ENCODE data around the gene RGS19. TPM values are rescaled to one million over a fixed set of nuclear protein-coding genes. Genes with fewer than 3 reads are reported as not detected.

The RGS19 gene
- total RNA-seq, 1 experiment from 2014 or later, result 18.8 TPM

DNA sequence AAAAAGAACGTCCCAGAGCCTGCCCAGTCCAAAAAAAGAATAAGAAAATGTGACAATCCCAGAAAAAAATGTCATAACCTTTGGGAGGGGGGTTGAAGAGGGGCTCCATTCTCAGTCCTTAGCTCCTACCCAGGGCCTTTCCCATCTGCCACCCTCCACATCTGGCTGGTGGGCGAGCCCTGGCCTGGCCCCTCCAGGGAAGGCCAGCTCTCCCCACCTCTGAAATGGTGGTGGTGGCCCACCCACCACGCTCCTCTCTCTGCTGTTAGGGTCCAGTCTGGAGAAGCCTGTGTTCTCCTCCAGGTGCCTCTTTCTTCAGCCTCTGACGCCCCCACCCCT, 415 bp downstream of the RGS19 start:
- no peaks in the 10 kb centered on the region for H3K9me3 ChIP-seq (replicated peaks)
- H3K4me1 ChIP-seq, result peaks cover 21% of the 10 kb centered on the region
- no peak overlapping the region for H3K27ac ChIP-seq
- H3K36me3 ChIP-seq, result no peaks in the 10 kb centered on the region
- DNase-seq, result no peak
- H3K4me3 ChIP-seq, result peak overlapping the region; percentile 73
- peaks cover 13% of the 10 kb centered on the region for H3K27me3 ChIP-seq

DNA sequence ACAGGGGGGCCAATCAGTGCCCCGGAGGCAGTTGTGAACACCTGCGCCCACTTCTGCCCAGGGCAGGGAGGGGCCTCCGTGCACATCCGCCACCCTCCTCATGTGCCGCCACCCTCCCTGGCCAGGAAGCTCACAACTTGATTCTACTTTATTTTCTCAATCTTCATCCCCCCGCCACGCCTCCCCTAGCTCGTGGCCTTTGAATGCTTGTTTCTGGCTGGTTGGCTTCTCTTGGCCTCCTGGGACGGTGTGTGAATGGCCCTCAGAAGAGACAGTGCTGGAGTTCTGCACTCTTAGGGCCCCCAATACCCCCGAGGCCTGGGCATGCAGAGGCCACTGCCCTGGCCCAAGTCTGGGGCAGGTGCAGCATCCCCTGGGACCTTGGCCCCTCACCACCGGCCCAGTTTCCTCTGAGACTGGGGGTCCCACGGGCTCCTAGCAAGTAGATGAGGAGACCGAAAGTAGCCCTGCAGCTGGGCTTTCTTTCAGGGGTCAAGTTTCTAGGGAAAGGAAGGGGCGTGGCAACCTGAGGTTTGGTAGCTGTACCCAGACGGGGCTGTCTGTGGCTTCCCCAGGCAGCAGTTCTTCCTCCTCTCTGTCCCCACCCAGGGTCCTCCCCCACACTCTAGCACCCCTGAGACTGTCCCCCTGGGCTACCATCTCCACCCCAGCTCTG, 1.3 kb downstream of the RGS19 start:
- H3K27me3 ChIP-seq, result peaks cover 9% of the 10 kb centered on the region
- no peaks in the 10 kb centered on the region for H3K9me3 ChIP-seq (replicated peaks)
- H3K27ac ChIP-seq, result no peak overlapping the region
- H3K36me3 ChIP-seq, result no peaks in the 10 kb centered on the region
- no peak overlapping the region for H3K4me3 ChIP-seq
- DNase-seq, result peak; percentile 61 to 76
- peaks cover 20% of the 10 kb centered on the region for H3K4me1 ChIP-seq

DNA sequence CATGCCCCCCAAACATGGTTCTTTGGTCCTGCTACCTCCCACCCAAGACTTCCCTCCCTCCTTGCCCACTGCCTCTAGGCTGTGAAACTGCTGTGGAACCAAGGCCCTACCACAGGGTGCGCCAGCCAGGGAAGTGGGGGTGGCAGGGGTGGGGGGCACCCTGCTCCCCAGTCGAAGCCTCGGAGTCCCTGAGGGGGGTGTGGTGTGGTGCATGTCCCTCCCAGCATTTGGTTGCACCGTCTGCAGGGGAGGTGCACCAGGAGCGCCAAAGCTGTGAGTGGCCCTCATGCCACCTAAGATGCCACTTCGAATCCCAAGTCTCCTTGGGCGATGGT, 1.8 kb downstream of the RGS19 start:
- Histone ChIP-seq H3K4me1 (peaks cover 17% of the 10 kb centered on the region), H3K9me3 (replicated peaks) (no peaks in the 10 kb centered on the region), H3K27ac (no peak overlapping the region), H3K27me3 (peaks cover 6% of the 10 kb centered on the region), H3K4me3 (no peak overlapping the region), H3K36me3 (no peaks in the 10 kb centered on the region)
- no peak for DNase-seq

DNA sequence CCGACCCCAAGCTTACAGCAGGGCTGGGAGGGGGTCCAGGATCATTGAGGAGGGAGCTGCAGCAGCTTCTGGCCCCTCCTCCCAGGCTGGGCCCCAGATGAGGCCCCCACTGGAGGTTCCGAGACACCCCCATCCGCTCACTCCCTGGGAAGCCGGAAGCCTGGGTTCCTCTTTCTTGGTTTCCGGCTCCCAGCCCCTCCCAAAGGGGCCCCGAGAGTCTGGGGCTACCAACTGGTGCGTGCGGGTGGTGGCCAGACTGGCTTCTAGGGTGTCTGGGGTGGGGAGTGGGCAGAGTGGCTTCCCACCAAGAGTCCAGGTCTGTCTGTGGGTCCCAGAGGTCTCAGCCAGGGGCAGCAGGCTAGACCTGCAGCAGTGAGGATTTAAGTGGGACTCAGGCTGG, 2.2 kb downstream of the RGS19 start:
- H3K36me3 ChIP-seq, result no peaks in the 10 kb centered on the region
- peaks cover 14% of the 10 kb centered on the region for H3K4me1 ChIP-seq
- no peak for DNase-seq
- H3K9me3 ChIP-seq (replicated peaks), result no peaks in the 10 kb centered on the region
- no peak overlapping the region for H3K4me3 ChIP-seq
- H3K27ac ChIP-seq, result no peak overlapping the region
- H3K27me3 ChIP-seq, result peaks cover 6% of the 10 kb centered on the region

DNA sequence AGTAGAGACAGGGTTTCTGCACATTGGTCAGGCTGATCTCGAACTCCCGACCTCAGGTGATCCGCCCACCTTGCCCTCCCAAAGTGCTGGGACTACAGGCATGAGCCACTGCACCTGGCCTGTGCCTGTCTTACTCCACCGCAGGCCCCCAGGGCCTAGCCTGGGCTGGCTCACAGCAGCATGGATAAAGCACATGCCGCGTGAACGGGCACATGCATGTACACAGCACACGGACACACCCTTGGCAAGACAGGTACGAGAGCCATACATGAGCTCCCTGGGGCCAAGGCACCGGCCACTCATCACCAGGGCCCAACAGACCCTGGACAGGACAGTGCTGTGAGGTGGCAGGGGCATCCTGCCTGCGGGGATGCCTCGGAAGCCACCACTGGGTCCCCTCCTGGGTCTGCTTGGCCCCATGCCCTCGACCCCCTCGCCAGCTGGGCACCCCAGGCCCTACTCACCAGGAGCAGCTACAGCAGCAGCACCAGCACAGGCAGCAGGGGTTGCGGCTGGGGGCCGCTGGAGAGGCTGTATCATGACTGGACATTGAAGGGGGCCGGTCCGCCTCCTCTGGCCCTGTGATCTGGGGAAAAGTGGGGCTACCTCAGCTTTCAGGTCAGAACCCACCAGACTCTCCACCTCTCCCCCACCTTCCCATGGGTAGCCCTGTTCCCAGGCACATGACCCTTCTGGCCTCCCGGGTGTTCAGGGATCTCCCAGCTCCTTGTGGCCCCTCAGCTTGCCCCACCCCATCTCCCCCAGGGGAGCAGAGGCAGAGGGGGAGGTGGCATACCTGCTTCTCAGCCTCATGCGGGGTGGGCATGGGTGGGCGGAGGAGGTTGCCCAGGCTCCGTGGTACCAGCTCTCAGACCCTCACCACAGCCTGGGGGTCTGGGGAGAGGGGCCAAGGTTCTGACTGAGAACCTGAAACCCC, 3.0 kb downstream of the RGS19 start:
- no peak for DNase-seq
- Histone ChIP-seq H3K27ac (no peak overlapping the region), H3K4me3 (no peak overlapping the region), H3K4me1 (peaks cover 14% of the 10 kb centered on the region), H3K9me3 (replicated peaks) (no peaks in the 10 kb centered on the region), H3K36me3 (no peaks in the 10 kb centered on the region), H3K27me3 (peaks cover 6% of the 10 kb centered on the region)

DNA sequence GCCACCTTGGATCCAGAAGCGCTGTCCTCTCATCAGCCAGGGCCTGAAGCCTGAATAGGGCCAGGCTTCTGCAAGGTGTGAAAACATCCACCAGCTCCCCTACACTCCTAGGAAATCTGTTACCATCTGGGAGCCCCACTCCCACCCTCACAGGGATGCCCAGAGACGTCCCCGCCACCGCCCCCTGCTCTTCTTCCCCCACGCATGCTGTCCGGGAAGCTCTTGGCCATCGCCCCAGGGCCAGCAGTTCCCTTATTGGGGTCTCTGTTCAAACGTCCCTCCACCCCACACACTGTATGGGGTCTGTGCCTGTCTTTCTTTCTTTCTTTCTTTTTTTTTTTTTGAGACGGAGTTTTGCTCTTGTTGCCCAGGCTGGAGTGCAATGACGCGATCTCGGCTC, 3.8 kb downstream of the RGS19 start:
- Histone ChIP-seq H3K4me1 (peaks cover 14% of the 10 kb centered on the region), H3K27ac (no peak overlapping the region), H3K9me3 (replicated peaks) (no peaks in the 10 kb centered on the region), H3K27me3 (peaks cover 5% of the 10 kb centered on the region), H3K36me3 (no peaks in the 10 kb centered on the region), H3K4me3 (no peak overlapping the region)
- DNase-seq, result no peak

DNA sequence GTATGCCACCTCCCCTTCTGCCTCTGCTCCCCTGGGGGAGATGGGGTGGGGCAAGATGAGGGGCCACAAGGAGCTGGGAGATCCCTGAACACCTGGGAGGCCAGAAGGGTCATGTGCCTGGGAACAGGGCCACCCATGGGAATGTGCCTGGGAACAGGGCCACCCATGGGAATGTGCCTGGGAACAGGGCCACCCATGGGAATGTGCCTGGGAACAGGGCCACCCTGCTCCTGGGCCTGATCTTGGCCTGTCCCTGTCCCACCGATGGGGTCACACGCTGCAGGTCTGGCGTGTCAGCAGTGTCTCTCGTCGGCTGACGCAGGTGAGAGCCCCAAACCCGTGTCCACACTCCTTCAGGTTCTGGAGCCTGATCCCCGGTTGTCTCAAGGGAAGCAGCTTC, 4.4 kb downstream of the RGS19 start:
- Histone ChIP-seq H3K4me3 (no peak overlapping the region), H3K4me1 (peaks cover 15% of the 10 kb centered on the region), H3K27ac (no peak overlapping the region), H3K36me3 (no peaks in the 10 kb centered on the region), H3K9me3 (replicated peaks) (no peaks in the 10 kb centered on the region), H3K27me3 (no peaks in the 10 kb centered on the region)
- DNase-seq, result no peak

DNA sequence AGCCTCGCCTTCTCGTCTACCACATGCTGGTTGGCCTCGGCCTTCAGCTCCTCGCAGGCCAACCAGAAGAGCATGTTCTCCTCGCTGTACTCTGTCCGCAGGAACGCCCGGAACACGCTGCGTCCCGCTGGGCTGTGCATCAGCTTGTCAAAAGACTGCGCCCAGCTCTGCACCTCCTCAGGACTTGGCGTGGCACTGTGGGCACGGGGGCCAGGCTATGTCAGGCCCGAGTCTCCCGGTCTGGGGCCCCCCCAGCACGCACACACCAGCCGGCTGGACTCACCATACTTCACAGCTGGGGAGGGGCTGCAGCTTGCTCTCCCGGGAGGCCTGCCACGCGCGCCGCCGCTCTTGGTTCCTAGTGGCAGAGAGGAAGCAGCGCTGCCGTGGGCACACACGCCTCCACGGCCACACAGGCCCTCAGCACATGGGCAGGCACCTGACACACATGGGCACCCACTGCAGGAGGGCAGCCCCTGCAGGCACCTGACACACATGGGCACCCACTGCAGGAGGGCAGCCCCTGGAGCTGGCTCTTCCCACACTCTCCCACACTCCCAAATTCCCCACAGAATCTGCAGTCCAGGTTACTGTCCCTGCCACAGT, 5.0 kb downstream of the RGS19 start:
- H3K36me3 ChIP-seq, result no peaks in the 10 kb centered on the region
- H3K27ac ChIP-seq, result no peak overlapping the region
- no peak for DNase-seq

DNA sequence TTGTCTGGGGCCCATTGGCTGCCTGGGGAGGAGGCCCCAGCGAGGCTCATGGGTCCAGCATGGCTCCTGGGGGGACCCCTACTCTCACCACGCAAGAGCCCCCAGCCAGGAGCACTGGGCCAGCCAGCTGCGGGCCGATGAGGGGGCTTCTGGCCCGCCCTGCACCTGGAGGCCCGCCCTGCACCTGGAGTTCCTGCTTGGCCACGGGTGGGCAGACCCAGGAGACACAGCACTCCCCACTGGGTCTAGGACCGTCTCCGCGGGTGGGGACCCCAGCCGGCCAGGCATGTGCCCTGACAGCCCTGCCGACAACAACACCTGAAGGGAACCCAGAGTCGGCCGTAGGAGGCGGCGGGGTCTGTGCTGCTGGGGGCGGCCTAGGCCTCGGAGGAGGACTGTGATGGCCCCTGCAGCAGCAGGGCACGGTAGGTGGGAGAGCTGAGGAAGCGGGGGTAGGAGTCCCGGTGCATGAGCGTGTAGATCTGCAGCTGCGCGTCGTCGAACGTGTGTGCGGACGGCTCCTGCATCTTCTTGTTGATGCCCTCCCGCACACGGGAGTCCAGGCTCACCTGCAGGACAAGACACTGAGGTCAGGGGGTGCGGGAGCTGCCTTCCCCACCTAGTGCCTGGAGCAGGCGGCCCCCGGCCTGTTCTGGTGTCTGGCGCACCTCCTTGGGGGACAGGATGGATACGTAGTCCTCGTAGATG, 5.7 kb downstream of the RGS19 start:
- H3K4me3 ChIP-seq, result no peak overlapping the region
- no peaks in the 10 kb centered on the region for H3K36me3 ChIP-seq
- H3K27ac ChIP-seq, result no peak overlapping the region
- DNase-seq, result no peak
- H3K27me3 ChIP-seq, result no peaks in the 10 kb centered on the region
- H3K4me1 ChIP-seq, result peaks cover 27% of the 10 kb centered on the region
- H3K9me3 ChIP-seq (replicated peaks), result no peaks in the 10 kb centered on the region

More for the DNA sequence above, 5.0 kb downstream of the RGS19 start:
- no peaks in the 10 kb centered on the region for H3K27me3 ChIP-seq
- no peak overlapping the region for H3K4me3 ChIP-seq
- H3K4me1 ChIP-seq, result peaks cover 22% of the 10 kb centered on the region
- no peaks in the 10 kb centered on the region for H3K9me3 ChIP-seq (replicated peaks)

DNA sequence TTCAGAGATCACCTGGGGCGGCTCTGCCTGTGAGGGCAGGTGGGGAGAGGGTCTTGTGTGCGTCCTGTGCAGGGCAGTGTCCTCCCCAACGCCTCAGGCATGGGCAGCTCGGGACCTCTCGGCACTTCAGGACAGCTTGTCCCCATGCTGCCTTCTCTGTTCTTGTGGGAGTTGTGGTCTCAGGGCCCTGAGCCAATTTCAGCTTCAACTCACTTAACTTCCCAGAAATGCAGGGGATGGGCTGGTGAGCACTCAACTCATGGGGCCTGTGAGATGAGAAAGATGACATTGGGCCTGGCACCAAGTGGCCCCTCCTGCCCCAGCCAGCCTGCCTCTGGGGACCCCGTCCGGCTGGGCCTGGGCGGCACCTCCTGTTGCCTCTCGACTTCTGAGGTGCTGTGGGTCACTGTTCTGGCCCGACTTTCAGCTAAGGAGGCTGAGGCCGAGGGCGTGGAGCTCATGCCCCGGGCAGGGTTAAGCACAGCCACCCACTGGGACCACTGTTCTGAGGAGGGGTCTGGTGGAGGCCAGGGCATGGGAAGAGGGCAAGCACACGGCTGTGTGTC, 6.7 kb downstream of the RGS19 start:
- H3K4me1 ChIP-seq, result peaks cover 24% of the 10 kb centered on the region
- no peak overlapping the region for H3K4me3 ChIP-seq
- no peaks in the 10 kb centered on the region for H3K36me3 ChIP-seq
- H3K9me3 ChIP-seq (replicated peaks), result no peaks in the 10 kb centered on the region
- no peaks in the 10 kb centered on the region for H3K27me3 ChIP-seq
- DNase-seq, result no peak
- H3K27ac ChIP-seq, result no peak overlapping the region

DNA sequence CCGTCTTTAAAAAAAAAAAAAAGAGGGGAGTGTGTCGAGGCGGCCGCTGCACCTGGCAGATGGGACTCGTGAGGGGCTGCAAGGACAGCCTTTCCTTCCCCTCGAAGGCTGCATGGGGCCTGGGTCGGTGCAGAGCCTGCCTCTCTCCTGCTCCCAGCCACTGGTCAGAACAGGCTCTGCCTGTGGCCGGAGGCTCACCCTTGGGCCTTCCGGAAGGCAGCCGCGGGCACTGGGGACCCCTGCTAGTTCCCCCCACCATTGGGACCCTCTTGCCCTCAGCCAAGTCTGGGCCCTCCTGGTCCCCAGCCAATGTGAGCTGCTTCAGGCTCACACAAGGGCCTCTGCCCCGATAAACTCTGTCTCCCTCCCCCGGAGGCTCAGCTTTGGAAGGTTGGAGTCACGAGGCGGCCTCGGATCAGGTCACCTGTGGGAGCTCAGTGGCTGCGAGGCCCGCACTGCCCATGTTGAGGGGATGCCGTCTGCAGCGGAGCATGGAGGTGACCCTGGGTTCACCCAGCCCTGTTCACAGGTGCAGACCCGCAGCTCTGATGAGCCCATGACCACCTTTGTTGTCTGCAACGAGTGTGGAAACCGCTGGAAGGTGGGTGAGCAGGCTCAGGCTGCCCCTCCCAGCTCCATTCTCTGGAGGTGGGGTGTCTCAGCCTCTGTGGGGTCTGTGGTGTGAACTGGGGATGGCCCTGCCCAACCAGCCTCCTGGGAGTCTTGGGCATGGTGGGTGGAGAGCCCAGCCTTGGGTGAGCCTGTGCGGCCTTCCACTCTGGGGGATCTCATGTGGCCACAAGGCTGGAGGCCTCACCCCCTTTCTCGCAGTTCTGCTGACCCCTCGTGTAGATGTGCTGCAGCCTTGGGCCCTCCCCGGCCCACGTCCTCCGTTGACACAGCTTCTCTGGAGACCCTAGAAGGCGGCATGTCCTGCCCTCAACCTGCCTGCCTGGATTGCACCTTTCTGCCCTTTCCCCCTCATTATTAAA, 7.7 kb downstream of the RGS19 start:
- peaks cover 24% of the 10 kb centered on the region for H3K4me1 ChIP-seq
- H3K36me3 ChIP-seq, result no peaks in the 10 kb centered on the region
- no peaks in the 10 kb centered on the region for H3K9me3 ChIP-seq (replicated peaks)
- no peak overlapping the region for H3K4me3 ChIP-seq
- H3K27me3 ChIP-seq, result no peaks in the 10 kb centered on the region
- no peak for DNase-seq
- no peak overlapping the region for H3K27ac ChIP-seq

DNA sequence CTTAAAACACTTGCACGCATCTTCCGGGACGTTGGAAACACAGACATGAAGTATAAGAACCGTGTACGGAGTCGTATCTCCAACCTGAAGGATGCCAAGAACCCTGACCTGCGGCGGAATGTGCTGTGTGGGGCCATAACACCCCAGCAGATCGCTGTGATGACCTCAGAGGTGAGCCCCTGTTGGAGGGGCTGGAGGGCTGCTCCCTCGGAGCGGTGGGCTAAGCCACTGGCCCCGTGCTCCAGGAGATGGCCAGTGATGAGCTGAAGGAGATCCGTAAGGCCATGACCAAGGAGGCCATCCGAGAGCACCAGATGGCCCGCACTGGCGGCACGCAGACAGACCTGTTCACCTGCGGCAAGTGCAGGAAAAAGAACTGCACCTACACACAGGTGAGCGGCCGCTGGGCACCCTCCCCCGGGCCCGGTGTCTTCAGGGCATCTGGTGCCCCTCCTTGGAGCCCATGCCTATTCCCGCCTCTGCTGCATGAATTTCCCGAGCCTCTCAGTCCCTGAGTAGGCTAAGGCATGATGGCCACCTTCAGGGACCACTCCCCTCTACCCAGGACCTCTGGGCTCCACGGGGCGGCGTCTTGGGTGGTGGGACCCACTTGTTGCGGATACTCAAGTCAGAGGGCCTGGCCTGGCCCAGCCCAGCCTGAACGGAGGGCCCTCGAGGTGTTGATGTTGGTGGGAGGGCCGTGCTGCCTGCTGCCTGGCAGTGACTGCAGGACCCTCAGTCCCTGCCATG, 8.9 kb downstream of the RGS19 start:
- Histone ChIP-seq H3K4me1 (peaks cover 34% of the 10 kb centered on the region), H3K4me3 (no peak overlapping the region), H3K27ac (no peak overlapping the region), H3K36me3 (no peaks in the 10 kb centered on the region), H3K9me3 (replicated peaks) (no peaks in the 10 kb centered on the region), H3K27me3 (no peaks in the 10 kb centered on the region)
- no peak for DNase-seq

DNA sequence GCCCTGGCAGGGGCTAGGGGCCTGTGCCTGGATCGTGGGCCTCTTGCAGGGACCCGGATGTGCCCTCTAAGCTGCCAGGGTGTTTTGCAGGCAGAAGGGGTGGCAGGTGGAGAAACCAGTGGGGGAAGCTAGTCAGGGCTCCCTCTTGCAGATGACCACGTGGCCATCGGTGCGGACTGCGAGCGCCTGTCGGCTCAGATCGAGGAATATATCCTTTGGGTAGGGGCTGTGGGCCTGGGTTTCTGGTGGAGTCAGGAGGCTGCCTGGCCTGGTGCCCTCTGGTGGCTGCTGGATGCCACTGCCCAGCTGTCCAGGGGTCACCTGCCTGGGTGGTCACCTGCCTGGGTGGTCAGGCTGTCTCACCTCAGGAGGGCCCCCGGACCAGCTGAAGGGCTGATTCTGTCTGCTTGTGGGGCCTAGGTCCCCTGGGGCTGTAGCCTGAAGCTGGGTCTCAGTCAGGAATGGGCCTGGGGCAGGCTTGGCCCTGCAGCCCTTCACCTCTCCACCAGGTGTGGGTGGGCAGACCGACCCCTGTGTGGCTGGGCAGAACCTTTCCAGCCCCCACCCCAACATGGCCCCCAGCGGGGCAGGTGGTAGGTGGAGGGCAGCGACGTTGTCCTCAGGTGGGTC, 9.6 kb downstream of the RGS19 start:
- Histone ChIP-seq H3K4me1 (peaks cover 34% of the 10 kb centered on the region), H3K27ac (no peak overlapping the region)

More for the DNA sequence above, 9.6 kb downstream of the RGS19 start:
- no peaks in the 10 kb centered on the region for H3K36me3 ChIP-seq
- H3K9me3 ChIP-seq (replicated peaks), result no peaks in the 10 kb centered on the region
- H3K27me3 ChIP-seq, result no peaks in the 10 kb centered on the region
- H3K4me3 ChIP-seq, result no peak overlapping the region
- DNase-seq, result peak; percentile 75 to 77
